Parathyroid adenoma (tissue), 2 donors: ENCODE data around the gene MTIF3.

Experiments
- H2AFZ ChIP-seq: fragments of 300-600 bp; sonication (generic); one replicate; pipeline ENCODE4 v1.7.0; 2017; ENCODE audit warnings: antibody characterized with exemption, mild to moderate bottlenecking
- H3K27ac ChIP-seq: fragments of 300-600 bp; sonication (generic); one replicate; pipeline ENCODE4 v1.7.0; 2017
- H3K27me3 ChIP-seq: fragments of 300-600 bp; sonication (generic); one replicate; pipeline ENCODE4 v1.7.0; 2017; ENCODE audit warnings: low read length; ENCODE audit not compliant: control insufficient read depth, insufficient read depth
- H3K36me3 ChIP-seq: fragments of 300-600 bp; sonication (generic); one replicate; pipeline ENCODE4 v1.7.0; 2017; ENCODE audit warnings: low read length; ENCODE audit not compliant: control insufficient read depth, insufficient read depth
- H3K4me1 ChIP-seq: fragments of 300-600 bp; sonication (generic); one replicate; pipeline ENCODE4 v1.7.0; 2017; ENCODE audit warnings: control low read depth
- H3K4me2 ChIP-seq: fragments of 300-600 bp; sonication (generic); one replicate; pipeline ENCODE4 v1.7.0; 2017; ENCODE audit warnings: low read length
- H3K4me3 ChIP-seq: fragments of 300-600 bp; sonication (generic); one replicate; pipeline ENCODE4 v1.7.0; 2017; ENCODE audit warnings: low read depth, low read length
- H3K79me2 ChIP-seq: fragments of 300-600 bp; sonication (generic); one replicate; pipeline ENCODE4 v1.7.0; 2017; ENCODE audit warnings: control low read depth
- H3K9ac ChIP-seq: fragments of 300-600 bp; sonication (generic); one replicate; pipeline ENCODE4 v1.7.0; 2017; ENCODE audit warnings: mild to moderate bottlenecking
- H3K9me3 ChIP-seq: fragments of 300-600 bp; sonication (generic); one replicate; pipeline ENCODE4 v1.7.0; 2017; ENCODE audit warnings: low read length; ENCODE audit not compliant: control insufficient read depth
- CTCF ChIP-seq: fragments of 300-600 bp; sonication (generic); IDR thresholded peaks from one replicate; pipeline ENCODE4 v1.7.0; 2017; ENCODE audit warnings: antibody characterized with exemption, mild to moderate bottlenecking
- donor health status: primary hyperparathyroidism.

The MTIF3 gene

GRCh38 chr13:27437126-27437525, 13.2 kb downstream of the MTIF3 start:
- Histone ChIP-seq H2AFZ (no peak overlapping the region), H3K4me3 (no peak overlapping the region), H3K79me2 (no peaks in the 10 kb centered on the region), H3K36me3 (no peaks in the 10 kb centered on the region), H3K27ac (no peak overlapping the region), H3K4me1 (no peaks in the 10 kb centered on the region), H3K9me3 (no peaks in the 10 kb centered on the region), H3K27me3 (no peaks in the 10 kb centered on the region), H3K9ac (no peak overlapping the region), H3K4me2 (no peak overlapping the region)
- TF ChIP-seq CTCF, result no peak

- Histone ChIP-seq H3K9ac (no peak overlapping the region), H3K9me3 (no peaks in the 10 kb centered on the region), H3K4me1 (no peaks in the 10 kb centered on the region), H3K4me3 (no peak overlapping the region), H3K36me3 (no peaks in the 10 kb centered on the region), H3K4me2 (no peak overlapping the region), H3K27ac (no peak overlapping the region), H3K27me3 (no peaks in the 10 kb centered on the region), H2AFZ (no peak overlapping the region), H3K79me2 (no peaks in the 10 kb centered on the region)
- no peak for TF ChIP-seq CTCF
Observed at GRCh38 chr13:27432611-27433210, 17.7 kb downstream of the MTIF3 start.

GRCh38 chr13:27432180-27432579, 18.2 kb downstream of the MTIF3 start:
- Histone ChIP-seq H3K4me1 (no peaks in the 10 kb centered on the region), H3K4me2 (no peak overlapping the region), H3K9me3 (no peaks in the 10 kb centered on the region), H3K27me3 (no peaks in the 10 kb centered on the region), H3K4me3 (no peak overlapping the region), H3K79me2 (no peaks in the 10 kb centered on the region), H2AFZ (no peak overlapping the region), H3K27ac (no peak overlapping the region), H3K9ac (no peak overlapping the region), H3K36me3 (no peaks in the 10 kb centered on the region)
- TF ChIP-seq CTCF, result no peak

- TF ChIP-seq CTCF, result no peak
- H3K27ac ChIP-seq, result no peak overlapping the region
Observed at GRCh38 chr13:27428160-27428559, 22.2 kb downstream of the MTIF3 start.

GRCh38 chr13:27427641-27428040, 22.7 kb downstream of the MTIF3 start:
- H3K4me2 ChIP-seq, result no peak overlapping the region
- H3K9me3 ChIP-seq, result no peaks in the 10 kb centered on the region
- no peaks in the 10 kb centered on the region for H3K27me3 ChIP-seq
- H3K4me1 ChIP-seq, result no peaks in the 10 kb centered on the region
- no peak for TF ChIP-seq CTCF
- no peak overlapping the region for H3K9ac ChIP-seq
- H3K79me2 ChIP-seq, result peaks cover 2% of the 10 kb centered on the region
- H3K36me3 ChIP-seq, result no peaks in the 10 kb centered on the region
- H2AFZ ChIP-seq, result no peak overlapping the region
- H3K4me3 ChIP-seq, result no peak overlapping the region
- no peak overlapping the region for H3K27ac ChIP-seq

More at GRCh38 chr13:27428160-27428559, 22.2 kb downstream of the MTIF3 start:
- no peaks in the 10 kb centered on the region for H3K27me3 ChIP-seq
- no peaks in the 10 kb centered on the region for H3K36me3 ChIP-seq
- H3K4me3 ChIP-seq, result no peak overlapping the region
- H3K9ac ChIP-seq, result no peak overlapping the region
- H2AFZ ChIP-seq, result no peak overlapping the region
- H3K4me1 ChIP-seq, result no peaks in the 10 kb centered on the region
- no peak overlapping the region for H3K4me2 ChIP-seq
- no peaks in the 10 kb centered on the region for H3K9me3 ChIP-seq
- peaks cover 2% of the 10 kb centered on the region for H3K79me2 ChIP-seq
